IPS-20b (cell line): ENCODE measurements around the gene PIGQ.
A peak's percentile ranks its signal among the peaks of the same experiment; 100 is the strongest.

ENCODE experiments used
- H3K27ac ChIP-seq: one replicate; pipeline ENCODE4 v1.5.1; 2013; ENCODE audit warnings: low read length
- H3K27me3 ChIP-seq: 2 replicates; pipeline ENCODE4 v1.6.1; 2013; ENCODE audit warnings: mild to moderate bottlenecking, low read length, inconsistent platforms; ENCODE audit not compliant: insufficient read depth
- H3K36me3 ChIP-seq: 2 replicates; pipeline ENCODE4 v1.6.1; 2013; ENCODE audit warnings: low read depth, mild to moderate bottlenecking, inconsistent platforms, low read length, moderate library complexity; ENCODE audit not compliant: insufficient read depth
- H3K4me1 ChIP-seq: 2 replicates; pipeline ENCODE4 v1.6.1; 2013; ENCODE audit warnings: mild to moderate bottlenecking, control low read depth, inconsistent platforms, low read length, moderate library complexity; ENCODE audit not compliant: insufficient read depth
- H3K4me3 ChIP-seq: 2 replicates; pipeline ENCODE4 v1.5.1; 2013; ENCODE audit warnings: mild to moderate bottlenecking, low read length, inconsistent platforms
- H3K9ac ChIP-seq: 2 replicates; pipeline ENCODE4 v1.6.1; 2013; ENCODE audit warnings: low read depth, mild to moderate bottlenecking, inconsistent platforms, low read length, moderate library complexity
- H3K9me3 ChIP-seq: 2 replicates; pipeline ENCODE4 v1.6.1; 2013; ENCODE audit warnings: mild to moderate bottlenecking, low read depth, low read length, inconsistent platforms; ENCODE audit not compliant: insufficient read depth

Gene PIGQ

DNA sequence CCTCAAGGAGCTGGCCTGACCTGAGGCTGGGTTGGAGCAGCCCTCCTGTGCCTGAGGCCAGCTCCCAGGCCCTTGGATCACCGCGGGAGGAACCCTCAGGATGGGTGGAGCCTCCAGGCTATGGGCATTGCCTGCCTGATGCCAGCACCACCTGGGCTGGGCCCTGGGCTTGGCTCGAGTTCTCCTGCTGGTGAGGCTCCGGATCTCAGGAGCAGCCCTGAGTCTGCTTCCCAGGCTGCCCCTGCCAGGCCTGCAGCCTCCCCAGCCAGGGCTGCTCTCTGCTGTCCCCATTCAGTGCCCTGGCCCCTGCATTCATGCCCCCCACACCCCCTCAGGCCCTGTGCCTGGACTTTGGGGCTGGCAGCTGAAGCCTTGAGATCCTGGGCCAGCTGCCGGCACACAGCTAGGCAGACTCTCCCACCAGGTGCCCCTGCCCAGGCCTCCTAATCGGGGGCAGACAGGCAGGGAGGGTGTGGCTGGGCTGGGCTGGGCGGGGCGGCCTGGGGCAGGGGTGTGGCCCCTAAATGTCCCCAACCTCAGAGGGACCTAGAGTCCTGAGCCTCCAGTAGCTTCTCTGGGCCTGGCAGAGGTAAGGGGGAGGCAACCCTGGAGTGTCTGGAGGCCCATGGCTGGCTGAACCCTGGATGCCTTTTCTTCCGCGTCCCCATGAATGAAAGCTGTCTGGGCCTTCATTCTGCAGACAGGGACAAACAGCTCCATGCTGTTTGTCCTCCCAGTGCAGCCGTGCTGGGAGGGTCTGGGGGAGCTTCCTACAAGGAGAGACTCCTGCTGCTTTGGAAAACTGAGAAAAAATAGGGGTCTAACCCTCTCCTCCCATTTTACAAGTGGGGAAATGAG is 1.1 kb upstream of the PIGQ start:
- no peak overlapping the region for H3K27ac ChIP-seq
- H3K9me3 ChIP-seq, result no peaks in the 10 kb centered on the region
- peak overlapping the region; percentile 80; the same call in 1 of the 2 replicates for H3K9ac ChIP-seq
- H3K36me3 ChIP-seq, result no peaks in the 10 kb centered on the region
- peaks cover 6% of the 10 kb centered on the region; the same call in 1 of the 2 replicates for H3K4me1 ChIP-seq
- peak overlapping the region; percentile 74 for H3K4me3 ChIP-seq
- H3K27me3 ChIP-seq, result no peaks in the 10 kb centered on the region

- Histone ChIP-seq H3K27ac (no peak overlapping the region), H3K4me3 (no peak overlapping the region), H3K36me3 (0 out of 2 replicates have a peak, but pooled peaks cover 6% of the 10 kb centered on the region), H3K27me3 (no peaks in the 10 kb centered on the region), H3K4me1 (peaks cover 2% of the 10 kb centered on the region; the same call in 1 of the 2 replicates), H3K9me3 (no peaks in the 10 kb centered on the region), H3K9ac (no peak overlapping the region)
Observed at GRCh38 chr16:572865-573650, 3.3 kb downstream of the PIGQ start.

DNA sequence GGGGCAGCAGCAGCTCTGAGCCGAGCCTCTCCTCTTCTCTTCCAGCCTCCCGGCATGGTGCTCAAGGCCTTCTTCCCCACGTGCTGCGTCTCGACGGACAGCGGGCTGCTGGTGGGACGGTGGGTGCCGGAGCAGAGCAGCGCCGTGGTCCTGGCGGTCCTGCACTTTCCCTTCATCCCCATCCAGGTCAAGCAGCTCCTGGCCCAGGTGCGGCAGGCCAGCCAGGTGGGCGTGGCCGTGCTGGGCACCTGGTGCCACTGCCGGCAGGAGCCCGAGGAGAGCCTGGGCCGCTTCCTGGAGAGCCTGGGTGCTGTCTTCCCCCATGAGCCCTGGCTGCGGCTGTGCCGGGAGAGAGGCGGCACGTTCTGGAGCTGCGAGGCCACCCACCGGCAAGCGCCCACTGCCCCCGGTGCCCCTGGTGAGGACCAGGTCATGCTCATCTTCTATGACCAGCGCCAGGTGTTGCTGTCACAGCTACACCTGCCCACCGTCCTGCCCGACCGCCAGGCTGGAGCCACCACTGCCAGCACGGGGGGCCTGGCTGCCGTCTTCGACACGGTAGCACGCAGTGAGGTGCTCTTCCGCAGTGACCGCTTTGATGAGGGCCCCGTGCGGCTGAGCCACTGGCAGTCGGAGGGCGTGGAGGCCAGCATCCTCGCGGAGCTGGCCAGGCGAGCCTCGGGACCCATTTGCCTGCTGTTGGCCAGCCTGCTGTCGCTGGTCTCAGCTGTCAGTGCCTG is 4.4 kb downstream of the PIGQ start:
- Histone ChIP-seq H3K9ac (no peak overlapping the region), H3K4me1 (no peaks in the 10 kb centered on the region; the same call in 1 of the 2 replicates), H3K27me3 (no peaks in the 10 kb centered on the region), H3K9me3 (no peaks in the 10 kb centered on the region), H3K27ac (no peak overlapping the region), H3K36me3 (0 out of 2 replicates have a peak, but pooled peaks cover 6% of the 10 kb centered on the region), H3K4me3 (no peak overlapping the region)

DNA sequence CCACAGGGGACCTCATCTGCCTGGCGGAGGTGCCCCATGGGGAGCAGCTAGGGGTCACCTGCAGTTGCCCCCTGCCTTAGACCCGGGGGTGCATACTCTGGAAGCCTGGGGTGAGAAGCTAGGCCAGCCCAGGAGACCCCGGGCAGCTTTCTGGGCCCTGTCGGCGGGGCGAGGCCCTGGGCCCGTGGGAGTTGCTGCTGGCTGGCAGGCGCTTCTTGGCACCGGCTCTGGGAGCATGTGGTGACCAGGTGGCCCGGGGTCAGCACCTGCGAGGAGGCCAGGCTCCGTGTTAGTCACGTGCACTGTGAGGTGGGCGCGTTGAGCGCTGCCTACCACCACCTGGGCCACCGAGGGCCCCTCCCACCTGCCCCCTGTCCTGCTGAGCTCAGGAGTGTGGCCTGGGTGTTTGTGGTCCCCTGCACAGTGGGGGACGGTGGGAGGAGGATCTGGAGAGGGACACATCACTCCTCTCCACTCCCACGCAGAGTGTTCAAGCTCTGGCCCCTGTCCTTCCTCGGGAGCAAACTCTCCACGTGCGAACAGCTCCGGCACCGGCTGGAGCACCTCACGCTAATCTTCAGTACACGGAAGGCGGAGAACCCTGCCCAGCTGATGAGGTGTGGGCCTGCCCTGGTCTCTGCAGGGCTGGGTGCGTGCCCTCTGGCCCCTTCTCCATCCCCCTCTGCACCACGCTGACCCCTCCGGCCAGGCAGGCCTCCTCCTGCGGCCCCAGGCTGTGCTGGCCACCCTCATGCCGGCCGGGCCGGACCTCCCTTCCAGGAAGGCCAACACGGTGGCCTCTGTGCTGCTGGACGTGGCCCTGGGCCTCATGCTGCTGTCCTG is 5.8 kb downstream of the PIGQ start:
- no peak overlapping the region for H3K4me3 ChIP-seq
- H3K27me3 ChIP-seq, result no peaks in the 10 kb centered on the region
- no peaks in the 10 kb centered on the region for H3K9me3 ChIP-seq
- no peaks in the 10 kb centered on the region for H3K4me1 ChIP-seq
- H3K9ac ChIP-seq, result no peak overlapping the region
- H3K27ac ChIP-seq, result no peak overlapping the region
- 0 out of 2 replicates have a peak, but pooled peaks cover 6% of the 10 kb centered on the region for H3K36me3 ChIP-seq

DNA sequence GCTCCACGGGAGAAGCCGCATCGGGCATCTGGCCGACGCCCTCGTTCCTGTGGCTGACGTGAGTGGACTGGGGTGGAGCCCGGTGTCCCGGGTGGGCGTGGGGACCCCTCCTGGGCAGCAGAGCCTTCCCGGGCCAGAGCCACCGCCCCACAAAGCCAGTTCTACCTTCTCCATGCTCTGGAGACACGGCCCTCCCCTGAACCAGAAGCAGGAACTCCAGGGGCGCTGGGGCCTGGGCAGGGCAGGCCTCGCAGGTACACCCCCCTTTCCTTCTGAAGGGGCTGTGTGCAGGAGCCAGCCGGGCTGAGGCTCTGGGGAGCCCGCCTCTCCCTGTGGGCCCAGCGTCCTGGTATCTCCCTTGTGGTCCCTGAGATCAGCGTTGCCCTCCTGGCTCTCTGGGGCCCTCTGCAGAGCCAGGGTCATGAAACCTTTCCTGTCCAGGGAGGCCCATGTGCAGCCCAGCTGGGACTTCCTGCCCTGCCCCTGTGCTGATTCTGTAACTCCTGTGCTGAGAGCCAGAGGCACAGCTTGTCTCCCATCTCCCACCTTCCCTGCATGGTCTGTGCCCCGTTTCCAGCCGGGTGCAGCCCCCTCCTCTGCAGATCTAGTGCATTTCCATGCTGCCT is 6.5 kb downstream of the PIGQ start:
- H3K4me1 ChIP-seq, result no peaks in the 10 kb centered on the region
- H3K27ac ChIP-seq, result no peak overlapping the region
- H3K27me3 ChIP-seq, result no peaks in the 10 kb centered on the region
- no peak overlapping the region for H3K4me3 ChIP-seq
- H3K36me3 ChIP-seq, result 0 out of 2 replicates have a peak, but pooled peaks cover 6% of the 10 kb centered on the region
- H3K9me3 ChIP-seq, result no peaks in the 10 kb centered on the region
- H3K9ac ChIP-seq, result no peak overlapping the region

DNA sequence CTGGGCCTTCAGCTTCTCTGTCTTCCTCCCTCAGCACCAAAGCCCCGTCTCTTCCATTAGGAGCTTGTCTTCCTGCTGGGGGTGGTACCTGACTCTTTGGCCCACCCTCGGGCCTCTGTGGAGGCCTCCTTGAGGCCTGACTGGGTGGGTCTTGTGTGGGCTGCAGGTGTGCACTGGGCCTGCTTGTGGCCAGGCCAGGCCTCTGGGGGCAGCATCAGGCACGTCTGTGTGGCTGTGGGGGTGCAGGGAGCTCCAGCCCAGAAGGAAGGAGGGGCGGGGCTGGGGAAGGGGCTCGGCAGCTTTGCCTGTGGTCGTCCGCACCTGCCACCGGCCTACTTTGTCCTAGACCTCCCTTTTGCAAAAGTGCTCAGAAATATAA is 7.0 kb downstream of the PIGQ start:
- no peak overlapping the region for H3K4me3 ChIP-seq
- H3K27me3 ChIP-seq, result no peaks in the 10 kb centered on the region
- no peaks in the 10 kb centered on the region for H3K9me3 ChIP-seq
- H3K36me3 ChIP-seq, result 0 out of 2 replicates have a peak, but pooled peaks cover 6% of the 10 kb centered on the region
- no peak overlapping the region for H3K9ac ChIP-seq
- no peaks in the 10 kb centered on the region for H3K4me1 ChIP-seq
- no peak overlapping the region for H3K27ac ChIP-seq

GRCh38 chr16:577796-578195 is 8.0 kb downstream of the PIGQ start:
- Histone ChIP-seq H3K9me3 (no peaks in the 10 kb centered on the region), H3K9ac (no peak overlapping the region), H3K36me3 (0 out of 2 replicates have a peak, but pooled peaks cover 6% of the 10 kb centered on the region), H3K27me3 (no peaks in the 10 kb centered on the region), H3K27ac (no peak overlapping the region), H3K4me3 (no peak overlapping the region), H3K4me1 (no peaks in the 10 kb centered on the region)

- H3K27me3 ChIP-seq, result peaks cover 4% of the 10 kb centered on the region; the same call in 1 of the 2 replicates
- H3K9me3 ChIP-seq, result no peaks in the 10 kb centered on the region
- H3K4me1 ChIP-seq, result peaks cover 4% of the 10 kb centered on the region; the same call in 1 of the 2 replicates
- H3K36me3 ChIP-seq, result 0 out of 2 replicates have a peak, but pooled peaks cover 6% of the 10 kb centered on the region
- H3K27ac ChIP-seq, result no peak overlapping the region
- no peak overlapping the region for H3K9ac ChIP-seq
- no peak overlapping the region for H3K4me3 ChIP-seq
Observed at GRCh38 chr16:578232-578869, 8.6 kb downstream of the PIGQ start.

GRCh38 chr16:578870-579405 is 9.2 kb downstream of the PIGQ start:
- H3K4me1 ChIP-seq, result peaks cover 4% of the 10 kb centered on the region; the same call in 1 of the 2 replicates
- peak overlapping the region; percentile 55 for H3K4me3 ChIP-seq

More at GRCh38 chr16:578870-579405, 9.2 kb downstream of the PIGQ start:
- no peaks in the 10 kb centered on the region for H3K9me3 ChIP-seq
- no peak overlapping the region for H3K9ac ChIP-seq
- no peak overlapping the region for H3K27ac ChIP-seq
- H3K27me3 ChIP-seq, result peaks cover 9% of the 10 kb centered on the region
- H3K36me3 ChIP-seq, result 0 out of 2 replicates have a peak, but pooled peaks cover 6% of the 10 kb centered on the region
